CD4-positive, alpha-beta T cell treated with Interleukin-4 for 1 hour (primary cell): Measurements from ENCODE around the gene NLGN4X.
"Not testable (repeated sequence)": the region's sequence is repeated elsewhere in the genome, so short reads cannot be mapped to it uniquely, and the experiment has no call there.

Experiments used
- DNase-seq, 2 donors: peaks; one replicate each; pipeline ENCODE4 v3.0.0-alpha.2; 2020 to 2022

The NLGN4X gene

DNA sequence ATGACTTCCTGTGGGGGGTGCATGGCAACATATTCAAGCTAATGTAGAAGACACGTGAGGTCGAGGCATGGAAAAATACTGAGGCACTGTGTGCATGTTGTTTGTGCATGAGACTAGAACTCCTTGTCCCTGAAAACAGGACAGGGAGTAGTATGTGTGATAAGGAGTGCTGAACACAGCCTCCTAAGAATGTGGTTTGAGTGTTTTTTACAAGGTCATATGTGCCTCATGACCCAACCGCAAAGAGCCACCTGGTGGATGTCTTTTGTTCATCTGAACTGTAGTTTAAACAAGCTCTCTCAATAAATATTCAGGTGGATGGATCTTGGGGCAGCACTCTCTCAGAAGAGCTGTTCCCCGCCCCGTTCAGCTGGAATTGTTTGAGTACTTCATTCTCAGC, 226.6 kb downstream of the NLGN4X start:
- no peak for DNase-seq

DNA sequence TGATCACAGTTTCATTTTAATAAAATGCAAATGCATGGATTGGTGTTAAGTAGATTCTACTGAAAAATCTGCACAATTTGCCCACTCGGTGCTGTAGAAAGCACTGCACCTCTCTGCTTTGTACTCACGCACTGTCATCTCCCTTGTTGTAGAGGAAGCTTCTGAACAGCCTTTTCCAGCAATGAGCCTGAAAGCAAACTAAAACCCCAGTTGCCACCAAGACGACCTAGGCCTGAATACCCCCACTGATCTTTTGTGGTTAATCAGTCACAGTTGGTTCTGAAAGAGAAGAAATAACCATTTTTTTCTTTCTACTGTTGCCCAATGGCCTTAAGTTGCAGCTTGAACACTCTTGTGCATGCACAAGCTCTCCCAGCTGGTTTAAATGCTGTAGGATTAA, 229.8 kb downstream of the NLGN4X start:
- no peak for DNase-seq

DNA sequence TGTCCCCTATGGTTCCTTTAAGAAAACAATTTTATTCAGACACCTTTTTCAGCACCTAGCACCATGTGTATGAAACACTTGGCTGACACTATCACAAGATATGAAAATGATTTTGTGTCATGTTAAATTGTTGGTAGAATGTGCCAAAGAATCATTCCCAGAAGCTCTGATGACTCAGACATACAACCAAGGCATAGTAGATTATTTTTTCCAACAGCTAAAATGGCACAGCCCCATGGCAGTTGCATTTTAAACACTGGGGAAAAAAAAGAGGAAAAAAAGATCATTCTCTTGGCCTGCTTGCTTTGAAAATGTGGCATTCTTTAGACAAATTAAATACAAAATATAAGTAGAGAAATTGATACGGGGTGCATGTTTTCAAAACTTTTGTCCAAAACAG, 230.2 kb downstream of the NLGN4X start:
- DNase-seq = no peak

DNA sequence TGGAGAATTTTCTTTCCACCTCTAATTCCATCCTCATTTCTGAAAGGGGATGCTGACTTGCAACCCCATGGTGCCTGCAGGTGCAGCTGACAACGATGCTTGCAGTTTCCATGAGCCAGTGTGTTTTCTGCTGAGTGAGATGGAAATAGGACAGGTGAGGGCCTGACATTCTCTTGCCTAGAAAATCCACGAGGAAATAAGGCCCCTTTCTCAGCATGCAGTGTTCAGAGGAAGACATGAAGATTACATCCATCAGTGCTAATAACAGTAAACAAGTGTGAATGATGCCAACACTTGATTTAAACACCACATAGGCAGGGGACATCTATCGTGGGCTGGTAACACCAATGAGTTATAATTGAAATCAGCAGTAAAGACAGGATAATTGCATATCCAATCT, 237.3 kb downstream of the NLGN4X start:
- DNase-seq = no peak

DNA sequence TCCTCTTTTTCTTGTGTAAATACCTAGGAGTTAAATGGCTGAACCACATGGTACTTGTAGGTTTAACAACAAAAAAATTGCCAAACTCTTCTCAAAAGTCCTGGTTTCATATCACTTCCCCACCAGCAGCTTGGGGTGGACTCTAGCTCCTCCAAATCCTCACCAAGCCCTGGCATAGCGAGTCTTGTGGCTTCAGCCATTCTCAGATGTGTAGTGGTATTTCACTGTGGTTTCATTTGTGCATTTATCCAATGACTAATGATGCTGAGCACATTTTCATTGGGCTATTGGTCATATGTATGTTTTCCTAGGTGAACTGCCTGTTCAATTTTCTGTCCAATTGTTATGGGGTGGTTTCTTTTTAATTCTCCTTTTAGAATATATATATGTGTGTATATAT, 249.3 kb downstream of the NLGN4X start:
- no peak for DNase-seq

DNA sequence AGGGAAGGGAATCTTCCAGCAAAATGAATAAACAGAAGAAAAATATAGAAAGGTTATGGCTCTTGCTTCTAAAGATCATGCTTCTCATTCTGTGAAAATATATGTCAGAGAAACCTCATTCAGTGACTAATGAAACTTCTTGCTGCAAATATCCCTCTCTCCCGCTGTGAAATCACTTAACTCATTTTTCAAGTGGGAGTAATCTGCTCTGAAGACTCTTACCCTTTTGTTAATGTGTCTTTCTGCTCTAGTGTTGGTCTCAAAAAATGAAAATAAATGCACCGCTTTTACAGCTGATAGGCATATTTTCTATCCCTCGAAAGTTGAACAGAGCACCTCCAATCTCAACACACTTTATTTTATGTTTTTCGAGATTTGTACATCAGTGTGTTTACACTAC, 252.3 kb downstream of the NLGN4X start:
- DNase-seq = no peak

DNA sequence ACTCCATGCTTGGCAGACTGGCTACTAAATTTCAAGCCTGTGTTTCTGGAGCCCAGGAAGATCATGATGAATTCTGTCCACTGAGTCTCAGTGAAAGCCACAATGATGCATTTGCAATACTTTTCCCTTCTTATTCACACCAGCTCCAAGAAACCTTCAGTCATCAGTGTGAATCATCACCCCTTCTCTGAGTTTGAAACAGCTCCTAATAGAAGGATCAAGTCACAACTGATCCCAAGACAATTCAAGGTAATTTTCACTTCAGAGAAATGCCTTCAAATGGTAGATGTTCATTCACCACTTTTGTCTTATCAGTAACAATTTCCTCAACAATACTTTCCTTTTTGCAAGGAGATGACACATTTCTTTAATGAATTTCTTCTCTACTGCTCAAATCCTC, 257.4 kb downstream of the NLGN4X start:
- DNase-seq = no peak

DNA sequence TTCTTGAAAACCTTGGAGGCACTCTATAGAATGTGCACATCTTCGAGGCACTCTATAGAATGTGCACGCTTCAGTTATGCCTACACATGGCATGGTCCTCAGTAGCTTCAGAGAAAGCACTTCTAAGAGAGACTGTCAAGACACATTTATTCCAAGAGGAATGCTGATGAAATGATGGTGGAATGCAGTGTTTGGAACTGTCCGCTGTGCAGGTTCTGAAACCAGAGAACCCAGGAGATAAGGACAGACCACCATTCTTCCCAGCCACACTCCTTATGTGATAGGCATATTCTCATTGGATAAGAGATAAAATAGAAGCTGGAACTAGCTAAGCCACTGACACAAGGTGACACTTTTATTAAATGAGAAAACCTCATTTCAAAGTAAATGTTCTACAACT, 263.3 kb downstream of the NLGN4X start:
- DNase-seq = no peak

DNA sequence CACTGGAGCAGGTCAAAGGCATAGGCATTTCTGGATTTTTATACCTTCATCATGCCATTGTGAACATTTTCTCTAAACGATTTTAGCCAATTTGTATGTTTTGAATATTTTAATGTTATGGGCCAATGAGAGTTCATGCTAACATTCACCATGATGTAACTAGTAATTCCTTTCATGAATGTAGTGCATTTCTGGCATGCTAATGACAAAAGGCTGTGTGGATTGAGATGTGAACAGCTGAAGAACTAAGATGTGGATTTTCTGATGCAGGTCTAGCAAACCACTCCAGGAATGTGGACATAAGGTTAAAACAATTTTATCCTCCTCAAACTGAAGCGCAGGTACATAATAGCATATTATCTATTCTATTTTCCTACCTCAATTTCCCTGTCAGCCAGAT, 269.4 kb downstream of the NLGN4X start:
- DNase-seq = no peak

DNA sequence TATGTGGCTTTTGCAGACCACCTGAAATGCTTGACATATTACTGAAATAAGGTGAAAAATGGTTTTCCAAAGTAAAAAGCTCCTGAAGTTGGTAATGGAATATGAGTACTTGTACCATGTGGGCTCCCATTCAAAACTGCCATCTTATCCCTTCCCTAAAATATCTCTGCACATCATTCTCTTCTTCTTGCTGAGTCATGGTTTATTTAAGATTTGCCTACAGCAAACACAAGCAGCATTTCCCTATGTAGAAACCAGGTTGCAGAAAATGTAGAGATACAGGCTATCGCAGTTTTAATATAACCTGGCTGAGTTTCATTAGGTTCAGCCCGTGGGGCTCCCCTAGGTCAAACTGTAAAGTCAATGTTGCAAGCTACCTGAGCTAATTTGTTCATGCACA, 270.1 kb downstream of the NLGN4X start:
- no peak for DNase-seq

DNA sequence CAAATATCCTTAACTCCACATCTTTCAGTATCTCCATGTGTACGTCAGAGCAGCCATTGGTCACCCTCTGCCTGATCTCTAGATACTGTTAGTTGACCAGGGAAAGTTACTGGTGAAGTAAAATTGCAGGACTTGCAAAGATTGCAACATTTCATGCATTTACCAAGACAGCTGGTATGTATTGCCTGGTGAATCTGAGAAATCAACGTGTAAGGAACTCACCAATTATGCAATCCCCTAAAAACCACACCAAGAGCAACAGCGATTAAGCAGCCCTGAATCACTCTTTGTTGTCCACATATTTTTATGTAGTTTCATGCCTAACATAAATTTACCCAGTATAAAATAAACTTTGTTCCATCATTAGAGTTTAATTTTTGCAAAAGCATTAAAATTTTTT, 271.2 kb downstream of the NLGN4X start:
- no peak for DNase-seq

DNA sequence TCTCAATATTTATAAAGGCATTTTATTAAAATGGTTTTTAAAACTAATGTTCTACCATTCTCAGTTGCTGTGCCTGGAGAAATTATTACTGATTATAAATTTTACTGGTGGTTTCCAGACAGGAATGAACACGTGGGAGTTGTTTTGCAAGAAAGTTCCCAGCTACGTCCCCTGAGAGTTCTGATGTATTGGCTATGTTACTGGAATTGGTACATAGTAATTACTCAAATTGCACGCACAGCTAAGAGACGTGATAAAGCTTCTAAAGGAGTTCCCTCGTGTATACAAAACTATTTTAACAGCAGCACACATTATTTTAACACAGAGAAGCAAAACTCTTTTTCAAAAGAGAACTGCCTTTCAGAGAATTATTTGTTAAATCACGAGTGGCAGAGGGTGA, 292.2 kb downstream of the NLGN4X start:
- DNase-seq = no peak

DNA sequence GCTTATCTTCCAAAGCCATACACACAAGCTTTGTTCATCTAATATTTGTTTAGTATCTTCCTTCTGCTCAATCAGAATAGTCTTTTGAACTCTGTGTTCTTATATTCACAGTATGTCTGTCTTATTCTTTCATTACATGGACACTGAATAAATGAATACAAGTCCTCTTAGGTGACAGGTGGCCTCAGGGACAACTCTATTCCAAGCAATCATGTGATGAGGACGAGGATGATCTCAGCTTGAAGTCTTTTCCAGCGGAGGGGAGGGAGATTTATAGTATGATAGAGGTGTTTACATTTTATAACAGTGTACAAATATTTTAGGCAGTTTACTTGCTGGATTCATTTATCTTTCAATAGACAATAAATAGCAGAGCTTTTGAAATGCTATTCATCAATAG, 300.4 kb downstream of the NLGN4X start:
- DNase-seq = no peak

DNA sequence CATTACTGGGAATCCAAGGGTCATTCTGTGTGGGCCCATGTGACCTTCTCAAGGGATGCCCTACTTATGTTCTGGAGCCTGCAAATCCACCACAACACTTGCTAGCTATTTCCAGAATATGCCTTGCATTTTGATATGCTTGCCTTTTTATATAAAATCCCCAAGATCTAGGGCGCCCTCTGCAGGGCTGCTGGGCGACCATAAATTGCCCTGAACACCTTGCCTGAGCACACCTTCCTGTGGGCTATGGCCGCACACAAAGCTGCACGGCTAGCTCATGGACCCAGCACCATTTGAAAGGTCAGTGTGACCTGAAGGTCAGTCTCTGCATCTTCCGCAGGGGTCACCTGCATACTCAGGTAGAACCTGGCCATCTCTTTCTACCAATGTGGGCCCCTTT, 311.7 kb downstream of the NLGN4X start:
- no peak for DNase-seq

DNA sequence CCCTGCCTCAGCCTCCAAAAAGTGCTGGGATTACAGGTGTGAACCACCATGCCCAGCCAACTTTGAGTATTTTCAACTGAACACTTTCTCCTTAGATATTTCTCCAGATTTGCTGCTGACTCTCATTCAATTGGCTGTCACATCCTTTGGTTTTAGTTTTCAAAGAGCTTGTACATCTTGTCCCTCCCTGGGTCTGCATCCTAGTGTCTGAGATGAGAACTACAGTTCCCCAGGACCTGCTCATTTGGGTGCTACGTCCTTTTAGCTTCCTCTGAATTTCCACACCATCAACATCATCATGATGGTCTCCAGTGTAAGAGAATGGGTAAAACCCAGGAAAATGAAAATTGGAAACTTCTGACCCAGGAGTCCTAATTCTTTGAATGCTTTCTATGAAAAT, 312.9 kb downstream of the NLGN4X start:
- DNase-seq = no peak

DNA sequence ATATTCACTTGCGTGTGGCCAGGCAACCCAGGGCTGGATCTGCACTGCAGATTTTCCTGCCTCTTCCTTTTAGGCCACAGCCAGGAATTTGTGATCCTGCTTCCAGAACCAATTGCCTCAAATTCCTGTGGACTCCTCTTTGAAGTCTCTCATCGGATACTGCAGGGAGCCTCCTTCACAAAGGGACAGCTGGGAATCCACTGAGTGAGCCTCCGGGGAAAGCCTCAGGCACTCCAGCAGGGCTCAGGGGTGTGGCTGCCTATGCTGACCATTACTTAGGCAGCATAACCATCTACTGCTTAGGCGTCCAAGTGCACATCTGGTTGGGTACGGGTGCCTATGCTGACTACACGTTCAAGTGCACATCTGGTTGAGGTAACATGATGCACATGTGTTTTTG, 321.5 kb downstream of the NLGN4X start:
- DNase-seq = no peak

DNA sequence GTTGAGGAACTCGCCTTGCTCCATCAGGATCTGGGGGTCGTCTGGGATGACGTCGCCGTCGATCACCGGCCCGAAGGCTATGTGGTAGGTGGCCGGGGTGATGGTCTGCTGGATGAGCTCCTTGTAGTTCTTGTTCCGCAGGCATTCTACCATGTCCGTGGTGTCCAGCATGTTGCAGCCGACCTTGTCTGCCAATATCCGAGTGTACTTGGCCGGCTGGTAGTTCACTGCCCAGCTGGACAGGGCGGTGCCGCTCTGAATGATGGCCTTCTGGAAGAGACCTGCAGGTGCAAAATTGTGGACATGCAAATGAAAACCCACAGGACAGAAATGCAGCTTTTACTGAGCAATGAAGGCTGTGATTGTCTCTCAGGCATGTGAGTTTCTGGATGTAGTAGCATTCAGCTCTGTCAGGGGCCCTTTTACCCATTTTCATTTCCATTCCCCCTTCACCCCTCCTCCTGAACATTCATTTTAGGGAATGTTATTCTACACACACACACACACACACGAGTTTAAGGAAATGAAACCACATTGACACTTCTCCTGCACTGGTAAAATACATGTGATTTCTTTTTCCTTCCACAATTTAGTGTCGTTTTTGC, 325.0 kb downstream of the NLGN4X start:
- DNase-seq = not testable (repeated sequence)

DNA sequence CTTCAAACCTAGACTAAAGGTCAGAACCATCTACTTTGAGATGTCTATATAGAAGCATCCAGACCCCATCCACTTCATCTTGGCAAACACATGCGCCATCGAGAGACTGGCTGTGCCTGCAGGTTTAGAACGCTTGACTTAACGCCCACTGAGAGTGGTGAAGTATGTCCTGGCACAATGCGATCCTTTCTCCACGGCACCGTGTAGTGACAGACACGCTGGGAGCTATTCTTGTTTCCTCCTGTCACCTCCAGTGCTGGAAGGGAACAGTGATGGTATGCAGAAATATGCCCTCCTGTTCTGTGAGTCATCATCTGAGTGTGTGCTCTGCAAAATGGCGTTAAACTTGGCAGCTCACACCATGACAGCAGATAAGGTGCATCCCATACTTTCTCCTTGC, 330.2 kb downstream of the NLGN4X start:
- no peak for DNase-seq

DNA sequence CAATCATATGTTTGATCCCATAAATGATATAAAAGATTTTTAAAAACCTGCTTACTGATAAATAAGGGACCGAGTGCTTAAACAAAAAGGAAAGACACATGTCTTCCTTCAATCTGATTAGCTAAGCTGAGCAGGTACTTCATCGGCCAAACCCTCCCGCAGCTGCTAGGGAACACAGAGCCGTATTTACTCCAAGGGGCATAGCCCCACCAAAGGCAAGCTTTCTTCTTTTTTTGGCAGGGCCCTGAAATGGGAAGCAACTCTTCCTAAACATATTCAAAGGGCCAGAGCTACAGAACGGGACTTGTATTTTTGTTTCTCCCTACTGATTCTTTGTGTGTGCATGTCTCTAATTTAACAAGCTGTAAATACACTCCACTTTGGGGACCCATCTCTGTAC, 337.3 kb downstream of the NLGN4X start:
- no peak for DNase-seq

DNA sequence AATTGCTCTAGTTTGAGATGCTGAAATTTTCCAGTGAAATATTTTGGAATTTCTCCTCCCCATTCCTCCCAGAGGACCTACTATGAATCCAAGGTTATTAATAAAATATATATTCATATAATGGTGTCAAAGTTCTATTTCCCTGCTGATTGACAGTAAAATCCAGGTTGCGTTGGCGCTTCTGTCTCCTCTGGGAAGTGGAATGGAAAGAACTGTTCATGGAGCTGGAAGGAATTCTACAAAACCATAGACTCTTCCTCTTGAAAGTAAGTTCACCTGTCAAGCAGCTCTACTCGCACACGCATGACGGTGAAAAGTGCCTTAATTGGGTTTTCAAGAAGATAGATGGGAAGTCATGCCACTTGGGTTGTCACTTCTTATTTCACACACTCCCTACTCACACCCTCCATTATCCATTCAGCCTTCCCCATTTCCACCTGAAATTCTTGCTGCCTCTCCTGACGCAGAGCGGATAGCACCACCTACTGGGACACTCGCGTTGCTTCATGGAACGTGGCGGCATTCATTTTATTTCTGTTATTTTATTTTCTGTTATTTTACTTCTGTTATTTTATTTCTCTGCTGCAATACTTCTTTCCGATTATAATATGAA, 351.6 kb downstream of the NLGN4X start:
- no peak for DNase-seq

DNA sequence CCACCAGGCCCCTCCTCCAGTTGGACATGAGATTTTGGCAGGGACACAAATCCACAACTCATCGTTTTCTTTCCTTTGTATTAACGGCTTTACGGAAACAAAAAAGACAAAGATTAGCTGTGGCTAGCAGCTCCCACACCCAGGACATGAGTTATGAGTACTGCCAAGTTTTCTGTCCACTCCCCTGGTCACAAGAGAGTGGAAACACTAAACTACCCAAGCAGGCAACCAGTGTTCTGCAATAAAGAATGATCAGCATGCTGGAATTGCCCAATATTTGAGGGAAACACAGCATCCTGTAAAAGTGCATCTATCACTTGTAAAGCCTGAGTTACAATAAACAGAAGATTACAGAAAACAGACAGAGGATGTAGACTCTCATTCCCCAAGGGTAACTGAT, 358.4 kb downstream of the NLGN4X start:
- no peak for DNase-seq

DNA sequence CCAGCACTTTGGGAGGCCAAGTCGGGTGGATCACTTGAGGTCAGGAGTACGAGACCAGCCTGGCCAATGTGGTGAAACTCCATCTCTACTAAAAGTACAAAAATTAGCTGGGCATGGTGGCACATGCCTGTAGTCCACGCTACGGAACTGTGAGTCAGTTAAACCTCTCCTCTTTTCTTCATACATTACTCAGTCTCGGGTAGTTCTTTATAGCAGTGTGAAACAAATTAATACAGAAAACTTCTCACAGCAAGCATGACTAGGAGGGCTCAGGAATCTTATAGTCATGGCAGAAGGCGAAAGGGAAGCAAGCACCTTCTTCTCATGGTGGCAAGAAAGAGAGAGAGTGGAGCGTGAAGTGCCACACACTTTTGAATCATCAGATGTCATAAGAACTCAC, 358.9 kb downstream of the NLGN4X start:
- DNase-seq = no peak

DNA sequence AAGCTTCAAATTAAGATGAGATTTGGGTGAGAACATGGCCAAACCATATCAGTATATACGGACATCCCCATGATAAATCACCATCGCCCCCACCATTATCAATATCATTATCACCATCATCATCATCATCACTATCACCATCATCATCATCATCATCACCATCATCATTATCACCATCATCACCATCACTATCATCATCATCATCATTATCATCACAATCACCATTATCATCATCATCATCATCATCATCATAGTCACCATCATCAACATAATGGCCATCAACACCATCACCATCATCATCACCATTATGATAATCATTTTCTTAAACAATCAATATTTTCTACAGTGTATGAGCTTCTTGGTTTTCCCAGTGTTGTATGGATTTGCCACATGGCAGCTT, 360.9 kb downstream of the NLGN4X start:
- no peak for DNase-seq

DNA sequence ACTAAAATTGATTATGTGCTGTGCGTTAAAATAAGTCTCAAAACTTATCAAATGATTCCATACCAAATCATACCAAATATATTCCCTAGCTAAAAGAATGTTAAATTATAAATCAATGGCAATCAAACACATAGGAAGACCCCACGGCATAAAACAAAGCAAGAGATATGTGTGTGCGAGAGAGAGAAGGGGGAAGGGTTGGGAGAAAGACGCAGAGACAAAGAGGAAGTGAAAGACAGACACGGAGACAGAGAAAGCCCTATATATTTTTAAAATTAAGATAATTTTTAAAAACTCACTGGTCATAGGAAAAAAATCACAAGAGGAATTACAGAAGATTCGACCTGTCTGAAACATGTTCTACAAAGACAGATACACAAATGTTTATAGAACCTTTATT, 371.4 kb downstream of the NLGN4X start:
- DNase-seq = no peak

DNA sequence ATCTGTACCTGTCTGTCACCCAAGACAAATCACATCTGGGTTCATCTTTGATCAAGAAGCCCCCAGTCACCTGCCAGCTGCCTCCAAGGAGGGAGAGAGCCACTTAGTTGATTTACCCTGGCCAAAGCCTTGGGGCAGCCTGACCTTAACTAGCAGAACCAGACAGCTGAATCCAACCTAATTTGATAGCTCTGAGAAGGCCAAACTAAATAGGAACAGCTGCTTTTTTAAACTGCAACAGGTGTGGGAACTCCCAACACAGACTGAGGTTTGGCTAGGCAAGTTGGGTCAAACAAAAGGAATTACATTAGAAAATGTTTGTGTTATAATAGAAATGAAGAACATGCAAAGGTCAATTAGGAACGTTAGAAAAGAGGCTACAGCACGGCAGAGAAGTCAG, 375.7 kb downstream of the NLGN4X start:
- DNase-seq = no peak

DNA sequence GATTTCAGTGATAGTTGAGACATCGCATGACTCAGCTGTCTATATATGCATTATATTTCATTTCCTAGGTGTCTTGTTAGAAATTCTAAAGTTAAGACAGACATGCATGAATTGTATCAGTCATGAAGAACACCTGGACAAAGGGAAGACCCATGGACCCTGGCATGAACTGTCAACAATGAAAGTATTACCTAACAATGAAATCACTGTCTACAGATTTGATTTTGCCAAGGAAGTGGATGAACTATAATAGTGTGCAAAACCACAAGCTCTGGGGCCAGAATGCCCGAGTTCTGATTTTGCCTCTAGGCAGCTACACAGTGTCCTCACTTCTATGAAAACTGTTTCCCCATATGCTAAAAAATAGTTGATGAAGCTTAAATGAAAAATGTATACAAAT, 386.1 kb downstream of the NLGN4X start:
- no peak for DNase-seq
